Measurements from ENCODE around the gene HOXB3. TPM values are rescaled to one million over a fixed set of nuclear protein-coding genes. Genes with fewer than 3 reads are reported as not detected.

The HOXB3 gene
- total RNA-seq, 2 experiments from 2014 or later, result 1.4 to 2.0 TPM

DNA sequence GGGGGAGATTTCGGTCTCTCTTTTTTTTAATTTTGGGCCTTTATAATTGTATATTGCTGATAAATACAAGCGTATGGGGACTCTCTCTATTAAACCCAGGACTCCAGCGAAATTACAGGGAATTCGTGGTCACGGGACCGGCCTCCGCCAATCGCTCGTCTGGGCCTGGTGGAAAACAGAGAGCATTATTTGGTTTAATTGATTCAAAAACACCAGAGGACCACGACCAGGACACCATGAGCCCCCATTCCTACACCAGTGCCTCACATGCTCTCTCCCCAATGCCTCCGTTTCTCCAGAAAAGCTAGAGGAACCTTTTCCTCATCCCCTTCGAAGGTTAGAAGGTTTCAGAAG lies 45.0 kb downstream of the HOXB3 start, which contains the start of gene HOXB2:
Gene HOXB2, minus strand, starts transcription at position 88 of the 354 bp plus-strand sequence. CDS start 198 bp downstream, outside the sequence.
- no peak for DNase-seq
- intact Hi-C loops (cut with micrococcal nuclease), result no loop called here
- peaks cover 34% of the 10 kb centered on the region for H3K4me1 Mint-ChIP-seq (ENCODE audit: low read depth)

GRCh38 chr17:48544349-48545021 lies 45.6 kb downstream of the HOXB3 start:
- peak; percentile 2 for ATAC-seq
- peak; percentile 69 for DNase-seq
- H3K27me3 Mint-ChIP-seq, result peaks cover 1% of the 10 kb centered on the region
- TF ChIP-seq, protein P1, sequence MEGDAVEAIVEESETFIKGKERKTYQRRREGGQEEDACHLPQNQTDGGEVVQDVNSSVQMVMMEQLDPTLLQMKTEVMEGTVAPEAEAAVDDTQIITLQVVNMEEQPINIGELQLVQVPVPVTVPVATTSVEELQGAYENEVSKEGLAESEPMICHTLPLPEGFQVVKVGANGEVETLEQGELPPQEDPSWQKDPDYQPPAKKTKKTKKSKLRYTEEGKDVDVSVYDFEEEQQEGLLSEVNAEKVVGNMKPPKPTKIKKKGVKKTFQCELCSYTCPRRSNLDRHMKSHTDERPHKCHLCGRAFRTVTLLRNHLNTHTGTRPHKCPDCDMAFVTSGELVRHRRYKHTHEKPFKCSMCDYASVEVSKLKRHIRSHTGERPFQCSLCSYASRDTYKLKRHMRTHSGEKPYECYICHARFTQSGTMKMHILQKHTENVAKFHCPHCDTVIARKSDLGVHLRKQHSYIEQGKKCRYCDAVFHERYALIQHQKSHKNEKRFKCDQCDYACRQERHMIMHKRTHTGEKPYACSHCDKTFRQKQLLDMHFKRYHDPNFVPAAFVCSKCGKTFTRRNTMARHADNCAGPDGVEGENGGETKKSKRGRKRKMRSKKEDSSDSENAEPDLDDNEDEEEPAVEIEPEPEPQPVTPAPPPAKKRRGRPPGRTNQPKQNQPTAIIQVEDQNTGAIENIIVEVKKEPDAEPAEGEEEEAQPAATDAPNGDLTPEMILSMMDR (IDR thresholded peaks at IDR 0.05), result no peak
- peak overlapping the region; percentile 97 for H3K27ac Mint-ChIP-seq
- POLR2A ChIA-PET, result interaction anchor here (1.0 to 1.9 kb wide), 2 partner anchors 20 to 130 kb away, joined by 3 to 6 read pairs; no protein-coding TSS in a partner anchor
- CTCF ChIA-PET, result interaction anchor here (1.0 to 1.2 kb wide), 2 partner anchors 49 to 53 kb away, joined by 3 to 6 read pairs; partner anchors contain the start of gene HOXB5
- intact Hi-C loops (cut with micrococcal nuclease), result loop anchor here (5.0 kb wide), 1 partner anchor 42 kb away; no protein-coding TSS in a partner anchor
- peak overlapping the region; percentile 85 for H3K4me3 Mint-ChIP-seq
- H3K4me1 Mint-ChIP-seq (ENCODE audit: low read depth), result peaks cover 37% of the 10 kb centered on the region
- peaks cover 9% of the 10 kb centered on the region for H3K36me3 Mint-ChIP-seq (ENCODE audit: low read depth)
- H3K9me3 Mint-ChIP-seq, result no peaks in the 10 kb centered on the region

More for the DNA sequence above, 45.0 kb downstream of the HOXB3 start, which contains the start of gene HOXB2:
- CTCF ChIA-PET, result no interaction called here
- Mint-ChIP-seq H3K27me3 (peaks cover 1% of the 10 kb centered on the region), H3K36me3 (ENCODE audit: low read depth) (peaks cover 9% of the 10 kb centered on the region), H3K27ac (peak within 1 kb of the TSS; percentile 97), H3K9me3 (no peaks in the 10 kb centered on the region), H3K4me3 (peak within 1 kb of the TSS; percentile 85)
- no peak for ATAC-seq
- POLR2A ChIA-PET, result no interaction called here
- TF ChIP-seq, protein P1 (IDR thresholded peaks at IDR 0.05), result no peak

- peaks cover 1% of the 10 kb centered on the region for H3K27me3 Mint-ChIP-seq
- TF ChIP-seq, protein P1 (IDR thresholded peaks at IDR 0.05), result no peak
- peaks cover 9% of the 10 kb centered on the region for H3K36me3 Mint-ChIP-seq (ENCODE audit: low read depth)
- DNase-seq (peak; percentile 68), ATAC-seq (peak; percentile 46)
- POLR2A ChIA-PET, result interaction anchor here (0.6 to 1.9 kb wide), 3 partner anchors 9 to 129 kb away, joined by 3 to 6 read pairs (median 3); no protein-coding TSS in a partner anchor
- intact Hi-C loops (cut with micrococcal nuclease), result loop anchor here (5.0 kb wide), 1 partner anchor 42 kb away; no protein-coding TSS in a partner anchor
- peaks cover 37% of the 10 kb centered on the region for H3K4me1 Mint-ChIP-seq (ENCODE audit: low read depth)
- H3K4me3 Mint-ChIP-seq, result peak overlapping the region; percentile 85
- H3K27ac Mint-ChIP-seq, result peak overlapping the region; percentile 97
- CTCF ChIA-PET, result interaction anchor here (1.0 to 1.2 kb wide), 2 partner anchors 49 to 52 kb away, joined by 3 to 6 read pairs; partner anchors contain the start of gene HOXB5
- no peaks in the 10 kb centered on the region for H3K9me3 Mint-ChIP-seq
Measured at GRCh38 chr17:48543854-48544348, 46.1 kb downstream of the HOXB3 start.

- intact Hi-C loops (cut with micrococcal nuclease), result loop anchor here (5.0 kb wide), 1 partner anchor 41 kb away; no protein-coding TSS in a partner anchor
- peak overlapping the region; percentile 97 for H3K27ac Mint-ChIP-seq
- peak overlapping the region; percentile 85 for H3K4me3 Mint-ChIP-seq
- H3K27me3 Mint-ChIP-seq, result peaks cover 1% of the 10 kb centered on the region
- H3K4me1 Mint-ChIP-seq (ENCODE audit: low read depth), result peaks cover 33% of the 10 kb centered on the region
- ATAC-seq (peak; percentile 63), DNase-seq (peak; percentile 76)
- CTCF ChIA-PET, result interaction anchor here (0.7 to 1.3 kb wide), 3 partner anchors 50 to 192 kb away, joined by 3 to 6 read pairs (median 4); partner anchors contain the start of gene HOXB5
- TF ChIP-seq, protein P1 (IDR thresholded peaks at IDR 0.05), result peak; percentile 45
- H3K36me3 Mint-ChIP-seq (ENCODE audit: low read depth), result peaks cover 9% of the 10 kb centered on the region
- H3K9me3 Mint-ChIP-seq, result no peaks in the 10 kb centered on the region
- POLR2A ChIA-PET, result interaction anchor here (0.6 to 1.9 kb wide), 6 partner anchors 9 to 155 kb away, joined by 3 to 6 read pairs (median 4); no protein-coding TSS in a partner anchor
Measured at GRCh38 chr17:48543107-48543853, 46.8 kb downstream of the HOXB3 start.
